Muscle layer of duodenum (tissue), 2 donors: ENCODE data around the gene EXOC7.
A peak's percentile ranks its signal among the peaks of the same experiment; 100 is the strongest.

Experiments used
- H3K27ac ChIP-seq: one replicate; pipeline ENCODE4 v1.7.0; 2013; ENCODE audit warnings: mild to moderate bottlenecking, low read length
- H3K27me3 ChIP-seq: one replicate; pipeline ENCODE4 v1.7.0; 2013; ENCODE audit warnings: low read depth, mild to moderate bottlenecking, control low read depth, low read length
- H3K36me3 ChIP-seq, 2 donors: one replicate each; pipeline ENCODE4 v1.7.0; 2013; ENCODE audit warnings: low read length in 2 of 2, control low read depth in 1 of 2, mild to moderate bottlenecking in 1 of 2; ENCODE audit not compliant: insufficient read depth in 2 of 2, control insufficient read depth in 1 of 2
- H3K4me1 ChIP-seq, 2 donors: one replicate each; pipeline ENCODE4 v1.7.0; 2013; ENCODE audit warnings: low read length in 2 of 2, mild to moderate bottlenecking in 2 of 2, control low read depth in 1 of 2, moderate library complexity in 1 of 2; ENCODE audit not compliant: insufficient read depth in 2 of 2, control insufficient read depth in 1 of 2
- H3K4me3 ChIP-seq, 2 donors: one replicate each; pipeline ENCODE4 v1.7.0; 2013; ENCODE audit warnings: low read length in 2 of 2, low read depth in 1 of 2, mild to moderate bottlenecking in 1 of 2
- H3K9me3 ChIP-seq, 2 donors: one replicate each; pipeline ENCODE4 v1.7.0; 2013; ENCODE audit warnings: low read length in 2 of 2, control low read depth in 1 of 2, mild to moderate bottlenecking in 1 of 2; ENCODE audit not compliant: control insufficient read depth in 1 of 2
- donor health status: healthy.

EXOC7 gene

GRCh38 chr17:76103274-76104139 is at the start of gene EXOC7:
TSS of gene EXOC7 (minus strand) at chr17:76103787. CDS start at chr17:76103692, 95 bp downstream.
- Histone ChIP-seq H3K27me3 (no peaks in the 10 kb centered on the region), H3K4me3 (peak within 1 kb of the TSS; percentile 88 to 91), H3K4me1 (peaks cover 3 to 20% of the 10 kb centered on the region in 2 donors), H3K9me3 (no peaks in the 10 kb centered on the region), H3K36me3 (peaks cover 17 to 18% of the 10 kb centered on the region in 2 donors), H3K27ac (peak within 1 kb of the TSS; percentile 53)

- H3K4me1 ChIP-seq: peaks cover 0 to 9% of the 10 kb centered on the region in 2 donors
- no peaks in the 10 kb centered on the region for H3K27me3 ChIP-seq
- no peak overlapping the region for H3K27ac ChIP-seq
- H3K4me3 ChIP-seq: no peak overlapping the region
- peaks cover 0 to 7% of the 10 kb centered on the region in 2 donors for H3K36me3 ChIP-seq
- H3K9me3 ChIP-seq: no peaks in the 10 kb centered on the region
Observed at GRCh38 chr17:76153202-76153601, 49.6 kb upstream of the EXOC7 start.

GRCh38 chr17:76152591-76152990 is 49.0 kb upstream of the EXOC7 start:
- H3K36me3 ChIP-seq: peaks cover 0 to under 1% of the 10 kb centered on the region in 2 donors
- no peaks in the 10 kb centered on the region for H3K27me3 ChIP-seq
- H3K4me3 ChIP-seq: no peak overlapping the region
- H3K9me3 ChIP-seq: no peaks in the 10 kb centered on the region
- peaks cover 0 to 11% of the 10 kb centered on the region in 2 donors for H3K4me1 ChIP-seq
- no peak overlapping the region for H3K27ac ChIP-seq

GRCh38 chr17:76151896-76152454 is 48.4 kb upstream of the EXOC7 start:
- Histone ChIP-seq H3K4me3 (no peak overlapping the region), H3K4me1 (peaks cover 0 to 13% of the 10 kb centered on the region in 2 donors), H3K27me3 (no peaks in the 10 kb centered on the region), H3K9me3 (no peaks in the 10 kb centered on the region), H3K27ac (no peak overlapping the region), H3K36me3 (no peaks in the 10 kb centered on the region)

- Histone ChIP-seq H3K27ac (no peak overlapping the region), H3K4me3 (no peak overlapping the region)
Observed at GRCh38 chr17:76150712-76151622, 47.4 kb upstream of the EXOC7 start.

GRCh38 chr17:76149214-76149613 is 45.6 kb upstream of the EXOC7 start:
- Histone ChIP-seq H3K4me1 (peaks cover 0 to 13% of the 10 kb centered on the region in 2 donors), H3K4me3 (no peak overlapping the region), H3K27ac (no peak overlapping the region), H3K36me3 (no peaks in the 10 kb centered on the region), H3K9me3 (no peaks in the 10 kb centered on the region), H3K27me3 (no peaks in the 10 kb centered on the region)

More at GRCh38 chr17:76150712-76151622, 47.4 kb upstream of the EXOC7 start:
- H3K27me3 ChIP-seq: no peaks in the 10 kb centered on the region
- H3K36me3 ChIP-seq: no peaks in the 10 kb centered on the region
- peaks cover 0 to 13% of the 10 kb centered on the region in 2 donors for H3K4me1 ChIP-seq
- no peaks in the 10 kb centered on the region for H3K9me3 ChIP-seq

- H3K27me3 ChIP-seq: no peaks in the 10 kb centered on the region
- H3K9me3 ChIP-seq: no peaks in the 10 kb centered on the region
- no peak overlapping the region for H3K4me3 ChIP-seq
- H3K4me1 ChIP-seq: peaks cover 0 to 13% of the 10 kb centered on the region in 2 donors
- H3K27ac ChIP-seq: no peak overlapping the region
- H3K36me3 ChIP-seq: no peaks in the 10 kb centered on the region
Observed at GRCh38 chr17:76148015-76148326, 44.4 kb upstream of the EXOC7 start.

GRCh38 chr17:76147211-76148014 is 43.8 kb upstream of the EXOC7 start:
- H3K4me1 ChIP-seq: peaks cover 0 to 13% of the 10 kb centered on the region in 2 donors
- no peak overlapping the region for H3K27ac ChIP-seq
- no peak overlapping the region for H3K4me3 ChIP-seq
- no peaks in the 10 kb centered on the region for H3K36me3 ChIP-seq
- no peaks in the 10 kb centered on the region for H3K9me3 ChIP-seq
- no peaks in the 10 kb centered on the region for H3K27me3 ChIP-seq

GRCh38 chr17:76146053-76146851 is 42.7 kb upstream of the EXOC7 start:
- Histone ChIP-seq H3K27ac (no peak overlapping the region), H3K9me3 (no peaks in the 10 kb centered on the region), H3K36me3 (no peaks in the 10 kb centered on the region), H3K4me3 (no peak overlapping the region), H3K4me1 (peaks cover 0 to 20% of the 10 kb centered on the region in 2 donors), H3K27me3 (no peaks in the 10 kb centered on the region)
